HEK293 (cell line): Measurements from ENCODE around the gene EQTN.

Experiments used
- CTCF ChIP-seq: fragments of 450-650 bp; formaldehyde crosslinking; IDR thresholded peaks from 2 replicates; pipeline ENCODE4 v1.5.1; 2016; ENCODE audit warnings: missing biosample characterization, missing genetic modification characterization
- KLF10 ChIP-seq: fragments of 450-650 bp; IDR thresholded peaks from 2 replicates; pipeline ENCODE4 v1.5.1; 2018; ENCODE audit warnings: missing biosample characterization, mild to moderate bottlenecking, missing genetic modification characterization
- ZNF140 ChIP-seq: fragments of 450-650 bp; formaldehyde crosslinking; IDR thresholded peaks from 2 replicates; pipeline ENCODE4 v1.5.1; 2016; ENCODE audit warnings: missing biosample characterization, missing genetic modification characterization
- ZNF248 ChIP-seq: fragments of 450-650 bp; formaldehyde crosslinking; IDR thresholded peaks from 2 replicates; pipeline ENCODE4 v1.5.1; 2017; ENCODE audit warnings: missing biosample characterization, missing genetic modification characterization
- ZNF274 ChIP-seq, 2 experiments: fragments of 200-500 bp in 1 of 2; fragments of 450-650 bp in 1 of 2; sonication (Bioruptor generic) in 1 of 2; formaldehyde crosslinking in 1 of 2; IDR thresholded peaks; 2 replicates each; pipeline versions ENCODE4 v1.5.1 to v1.6.1; 2014 to 2016; ENCODE audit warnings: borderline replicate concordance in 1 of 2, inconsistent platforms in 1 of 2, low read length in 1 of 2, missing biosample characterization in 1 of 2, missing genetic modification characterization in 1 of 2
- ZNF311 ChIP-seq: fragments of 450-650 bp; formaldehyde crosslinking; IDR thresholded peaks from 2 replicates; pipeline ENCODE4 v1.5.1; 2017; ENCODE audit warnings: missing biosample characterization, missing genetic modification characterization, borderline replicate concordance
- ZNF423 ChIP-seq: fragments of 450-650 bp; formaldehyde crosslinking; IDR thresholded peaks from 2 replicates; pipeline ENCODE4 v1.5.1; 2016; ENCODE audit warnings: missing biosample characterization, missing genetic modification characterization
- ZNF654 ChIP-seq: fragments of 450-650 bp; formaldehyde crosslinking; IDR thresholded peaks from 2 replicates; pipeline ENCODE4 v1.5.1; 2016; ENCODE audit warnings: low read depth, missing biosample characterization, missing genetic modification characterization
- ZNF792 ChIP-seq: fragments of 450-650 bp; formaldehyde crosslinking; IDR thresholded peaks from 2 replicates; pipeline ENCODE4 v1.5.1; 2016; ENCODE audit warnings: missing biosample characterization, missing genetic modification characterization
- ZSCAN30 ChIP-seq: fragments of 450-650 bp; IDR thresholded peaks from 2 replicates; pipeline ENCODE4 v1.5.1; 2018; ENCODE audit warnings: missing biosample characterization, mild to moderate bottlenecking, missing genetic modification characterization, moderate library complexity
- TF ChIP-seq, protein P1 (sequence below): fragments of 450-650 bp; formaldehyde crosslinking; IDR thresholded peaks from 2 replicates; pipeline ENCODE4 v1.5.1; 2017; ENCODE audit warnings: missing biosample characterization, mild to moderate bottlenecking, missing genetic modification characterization, moderate library complexity
- TF ChIP-seq, protein P2 (sequence below): fragments of 450-650 bp; formaldehyde crosslinking; IDR thresholded peaks from 2 replicates; pipeline ENCODE4 v1.5.1; 2016; ENCODE audit warnings: missing biosample characterization, missing genetic modification characterization

DNA sequence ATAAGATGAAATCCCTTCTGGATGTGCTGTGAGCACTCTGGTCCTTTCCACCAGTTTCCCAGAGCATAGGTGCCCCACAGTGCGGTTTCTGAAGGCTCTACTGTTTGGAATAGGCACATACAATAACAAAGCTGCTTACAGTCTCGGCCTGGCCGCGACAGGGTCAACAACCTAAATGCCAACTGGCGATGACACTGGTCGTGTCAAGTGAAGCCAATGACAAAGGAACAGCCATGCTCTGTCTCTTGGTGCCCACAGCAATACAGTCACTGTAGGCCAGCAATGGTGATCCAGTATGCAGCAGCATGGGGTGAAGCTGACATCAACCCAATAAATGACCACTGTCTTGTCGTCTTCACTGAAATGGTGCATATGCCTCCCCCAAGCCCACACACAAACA is 47.8 kb upstream of the EQTN start:
- TF ChIP-seq CTCF (tag by site-specific recombination) = no peak
- no peak for TF ChIP-seq ZNF311 (tag by site-specific recombination)
- TF ChIP-seq, protein P1, sequence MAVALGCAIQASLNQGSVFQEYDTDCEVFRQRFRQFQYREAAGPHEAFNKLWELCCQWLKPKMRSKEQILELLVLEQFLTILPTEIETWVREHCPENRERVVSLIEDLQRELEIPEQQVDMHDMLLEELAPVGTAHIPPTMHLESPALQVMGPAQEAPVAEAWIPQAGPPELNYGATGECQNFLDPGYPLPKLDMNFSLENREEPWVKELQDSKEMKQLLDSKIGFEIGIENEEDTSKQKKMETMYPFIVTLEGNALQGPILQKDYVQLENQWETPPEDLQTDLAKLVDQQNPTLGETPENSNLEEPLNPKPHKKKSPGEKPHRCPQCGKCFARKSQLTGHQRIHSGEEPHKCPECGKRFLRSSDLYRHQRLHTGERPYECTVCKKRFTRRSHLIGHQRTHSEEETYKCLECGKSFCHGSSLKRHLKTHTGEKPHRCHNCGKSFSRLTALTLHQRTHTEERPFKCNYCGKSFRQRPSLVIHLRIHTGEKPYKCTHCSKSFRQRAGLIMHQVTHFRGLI = no peak
- TF ChIP-seq ZNF274 (IDR thresholded peaks at IDR 0.05; ENCODE audit: low read length) = no peak
- TF ChIP-seq ZNF274 (tag by site-specific recombination; IDR thresholded peaks at IDR 0.05; ENCODE audit: borderline replicate concordance) = no peak
- TF ChIP-seq ZNF423 (tag by site-specific recombination) = no peak
- no peak for TF ChIP-seq ZNF248 (tag by site-specific recombination)
- no peak for TF ChIP-seq ZSCAN30
- no peak for TF ChIP-seq ZNF792 (tag by site-specific recombination)
- TF ChIP-seq ZNF654 = no peak
- TF ChIP-seq KLF10 = no peak
- TF ChIP-seq ZNF140 (tag by site-specific recombination) = no peak
- TF ChIP-seq, protein P2, sequence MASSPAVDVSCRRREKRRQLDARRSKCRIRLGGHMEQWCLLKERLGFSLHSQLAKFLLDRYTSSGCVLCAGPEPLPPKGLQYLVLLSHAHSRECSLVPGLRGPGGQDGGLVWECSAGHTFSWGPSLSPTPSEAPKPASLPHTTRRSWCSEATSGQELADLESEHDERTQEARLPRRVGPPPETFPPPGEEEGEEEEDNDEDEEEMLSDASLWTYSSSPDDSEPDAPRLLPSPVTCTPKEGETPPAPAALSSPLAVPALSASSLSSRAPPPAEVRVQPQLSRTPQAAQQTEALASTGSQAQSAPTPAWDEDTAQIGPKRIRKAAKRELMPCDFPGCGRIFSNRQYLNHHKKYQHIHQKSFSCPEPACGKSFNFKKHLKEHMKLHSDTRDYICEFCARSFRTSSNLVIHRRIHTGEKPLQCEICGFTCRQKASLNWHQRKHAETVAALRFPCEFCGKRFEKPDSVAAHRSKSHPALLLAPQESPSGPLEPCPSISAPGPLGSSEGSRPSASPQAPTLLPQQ (tag by site-specific recombination) = no peak
